ENCODE measurements around the gene BABAM2. TPM values are rescaled to one million over a fixed set of nuclear protein-coding genes. Genes with fewer than 3 reads are reported as not detected.

Gene BABAM2
- total RNA-seq, 2 experiments from 2014 or later: 66.8 to 68.4 TPM

DNA sequence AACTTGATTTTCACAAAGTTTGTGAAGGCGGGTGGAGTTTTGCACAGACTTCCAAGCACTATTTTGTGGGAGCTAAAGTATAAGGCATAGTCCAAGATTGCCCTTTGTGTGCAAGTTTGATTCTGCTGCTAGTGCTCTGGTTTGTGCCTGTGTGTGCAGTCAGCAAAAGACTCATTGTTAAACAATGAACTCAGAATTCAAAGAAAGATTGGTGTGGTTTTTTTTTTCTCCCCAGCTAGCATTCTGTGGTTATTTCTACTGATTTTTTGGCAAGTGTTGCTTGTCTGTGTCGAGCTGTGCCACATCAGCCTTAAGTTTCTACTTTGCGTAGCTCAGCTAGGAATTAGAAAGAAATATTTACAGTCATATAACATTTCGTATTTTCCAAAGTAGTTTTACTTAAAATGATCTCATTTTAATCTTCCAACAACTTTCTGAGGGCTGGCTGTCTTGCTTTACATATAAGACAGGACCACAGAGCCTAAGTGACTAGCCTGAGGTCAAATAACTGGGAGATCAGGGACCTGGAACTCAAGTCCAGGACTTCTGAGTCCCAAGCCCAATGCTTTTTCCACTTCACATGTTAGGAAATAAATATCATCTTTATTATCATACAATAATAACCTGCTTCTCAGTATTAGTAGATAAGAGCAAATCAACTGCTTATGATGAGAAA, 69.8 kb downstream of the BABAM2 start:
- H3K4me3 Mint-ChIP-seq: peak overlapping the region; percentile 18
- peak overlapping the region; percentile 80 for H3K27ac Mint-ChIP-seq
- DNase-seq (peak; percentile 23), ATAC-seq (peak; percentile 80)
- CTCF ChIA-PET: interaction anchor here (0.9 kb wide), 1 partner anchor 11 kb away, joined by 3 read pairs; no protein-coding TSS in a partner anchor
- H3K9me3 Mint-ChIP-seq: no peaks in the 10 kb centered on the region
- H3K27me3 Mint-ChIP-seq: no peaks in the 10 kb centered on the region
- intact Hi-C loops (cut with micrococcal nuclease): no loop called here
- H3K4me1 Mint-ChIP-seq (ENCODE audit: low read depth): peaks cover 75% of the 10 kb centered on the region
- H3K36me3 Mint-ChIP-seq (ENCODE audit: low read depth): peaks cover 27% of the 10 kb centered on the region
- POLR2A ChIA-PET: no interaction called here
- TF ChIP-seq, protein P1, sequence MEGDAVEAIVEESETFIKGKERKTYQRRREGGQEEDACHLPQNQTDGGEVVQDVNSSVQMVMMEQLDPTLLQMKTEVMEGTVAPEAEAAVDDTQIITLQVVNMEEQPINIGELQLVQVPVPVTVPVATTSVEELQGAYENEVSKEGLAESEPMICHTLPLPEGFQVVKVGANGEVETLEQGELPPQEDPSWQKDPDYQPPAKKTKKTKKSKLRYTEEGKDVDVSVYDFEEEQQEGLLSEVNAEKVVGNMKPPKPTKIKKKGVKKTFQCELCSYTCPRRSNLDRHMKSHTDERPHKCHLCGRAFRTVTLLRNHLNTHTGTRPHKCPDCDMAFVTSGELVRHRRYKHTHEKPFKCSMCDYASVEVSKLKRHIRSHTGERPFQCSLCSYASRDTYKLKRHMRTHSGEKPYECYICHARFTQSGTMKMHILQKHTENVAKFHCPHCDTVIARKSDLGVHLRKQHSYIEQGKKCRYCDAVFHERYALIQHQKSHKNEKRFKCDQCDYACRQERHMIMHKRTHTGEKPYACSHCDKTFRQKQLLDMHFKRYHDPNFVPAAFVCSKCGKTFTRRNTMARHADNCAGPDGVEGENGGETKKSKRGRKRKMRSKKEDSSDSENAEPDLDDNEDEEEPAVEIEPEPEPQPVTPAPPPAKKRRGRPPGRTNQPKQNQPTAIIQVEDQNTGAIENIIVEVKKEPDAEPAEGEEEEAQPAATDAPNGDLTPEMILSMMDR (IDR thresholded peaks at IDR 0.05): no peak

DNA sequence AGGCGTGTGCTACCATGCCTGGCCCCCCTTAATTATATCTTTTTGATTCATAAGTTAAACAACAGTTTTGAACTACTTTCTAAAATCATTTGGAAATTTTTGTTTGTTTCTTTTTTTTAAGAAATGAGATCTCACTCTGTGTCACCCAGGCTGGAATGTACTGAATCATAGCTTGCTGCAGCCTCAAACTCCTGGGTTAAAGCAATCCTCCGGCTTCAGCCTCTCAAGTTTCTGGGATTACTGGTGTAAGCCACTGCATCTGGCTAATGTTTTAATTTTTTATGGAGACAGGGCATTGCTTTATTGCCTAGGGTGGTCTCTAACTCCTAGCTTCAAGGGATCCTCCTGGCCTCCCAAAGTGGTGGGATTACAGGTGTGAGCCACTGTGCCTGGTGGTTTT, 71.5 kb downstream of the BABAM2 start:
- no peak for DNase-seq
- Mint-ChIP-seq H3K27me3 (no peaks in the 10 kb centered on the region), H3K27ac (peak overlapping the region; percentile 21), H3K9me3 (no peaks in the 10 kb centered on the region), H3K36me3 (ENCODE audit: low read depth) (peaks cover 33% of the 10 kb centered on the region), H3K4me3 (no peak overlapping the region), H3K4me1 (ENCODE audit: low read depth) (peaks cover 78% of the 10 kb centered on the region)
- ATAC-seq: no peak
- POLR2A ChIA-PET: interaction anchor here (1.0 to 1.4 kb wide), 3 partner anchors 9 to 59 kb away, joined by 3 to 5 read pairs (median 3); no protein-coding TSS in a partner anchor
- CTCF ChIA-PET: no interaction called here
- TF ChIP-seq, protein P1 (IDR thresholded peaks at IDR 0.05): no peak
- intact Hi-C loops (cut with micrococcal nuclease): no loop called here

DNA sequence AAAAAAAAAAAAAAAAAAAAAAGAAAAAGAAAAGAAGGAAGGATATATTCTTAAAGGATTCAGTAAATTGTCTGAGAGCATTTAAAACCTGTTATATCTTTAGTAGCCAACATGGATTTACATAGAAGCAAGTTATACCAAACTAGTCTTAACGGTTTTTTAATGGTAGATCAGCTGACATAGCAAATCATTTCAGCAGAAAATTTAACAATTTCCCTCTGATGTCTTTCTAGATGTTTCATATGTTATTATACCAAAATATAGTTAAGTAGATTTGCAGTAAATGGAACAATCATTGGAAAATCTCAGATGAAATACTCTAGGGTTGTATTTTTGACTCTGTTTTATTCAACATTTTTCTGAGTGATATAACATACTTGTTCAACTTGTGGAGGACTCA, 72.9 kb downstream of the BABAM2 start:
- Mint-ChIP-seq H3K27ac (no peak overlapping the region), H3K4me3 (no peak overlapping the region), H3K27me3 (no peaks in the 10 kb centered on the region), H3K9me3 (peaks cover 11% of the 10 kb centered on the region), H3K4me1 (ENCODE audit: low read depth) (peaks cover 73% of the 10 kb centered on the region), H3K36me3 (ENCODE audit: low read depth) (peaks cover 36% of the 10 kb centered on the region)
- DNase-seq: no peak
- ChIA-PET POLR2A (interaction anchor here (1.0 kb wide), 1 partner anchor 8 kb away, joined by 5 read pairs; no protein-coding TSS in a partner anchor), CTCF (no interaction called here)
- TF ChIP-seq, protein P1 (IDR thresholded peaks at IDR 0.05): no peak
- intact Hi-C loops (cut with micrococcal nuclease): no loop called here
- ATAC-seq: no peak

DNA sequence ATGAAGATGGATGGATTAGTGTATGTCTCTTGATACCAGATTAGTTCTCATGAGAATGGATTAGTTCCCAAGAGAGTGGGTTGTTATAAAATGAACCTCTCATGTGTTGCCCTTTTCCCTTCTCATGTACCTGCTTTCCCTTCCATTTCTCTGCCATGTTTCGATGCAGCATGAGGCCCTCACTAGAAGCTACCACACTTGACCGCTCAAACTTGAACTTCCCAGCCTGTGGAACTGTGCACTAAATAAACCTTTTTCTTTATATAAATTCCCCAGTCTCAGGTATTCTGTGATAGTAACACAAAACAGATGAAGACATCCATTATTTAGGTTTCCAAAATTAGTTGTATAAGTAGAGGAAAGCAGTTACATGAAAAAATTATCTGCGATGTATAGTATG, 73.5 kb downstream of the BABAM2 start:
- CTCF ChIA-PET: no interaction called here

DNA sequence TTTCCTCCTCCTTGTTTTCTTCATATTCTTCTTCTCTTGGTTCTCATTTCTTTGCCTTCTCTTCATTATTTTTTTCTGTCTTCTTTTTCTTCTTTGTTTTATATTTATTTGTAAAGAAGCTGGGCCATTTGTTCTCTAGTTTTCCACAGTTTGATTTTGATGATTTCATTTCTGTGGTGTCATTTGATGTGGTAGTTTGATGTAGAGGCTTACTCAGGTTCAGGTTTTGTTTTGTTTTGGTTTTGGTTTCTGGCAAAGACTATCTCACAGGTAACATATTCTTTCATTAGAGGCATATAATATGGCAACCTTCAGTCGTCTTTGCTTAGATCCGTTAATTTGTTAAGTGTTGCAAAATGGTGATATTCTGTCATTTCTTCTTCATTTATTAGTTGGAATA, 75.3 kb downstream of the BABAM2 start:
- Mint-ChIP-seq H3K4me3 (peak overlapping the region; percentile 45), H3K9me3 (peaks cover 22% of the 10 kb centered on the region), H3K27me3 (no peaks in the 10 kb centered on the region), H3K36me3 (ENCODE audit: low read depth) (peaks cover 47% of the 10 kb centered on the region), H3K27ac (peak overlapping the region; percentile 90), H3K4me1 (ENCODE audit: low read depth) (peaks cover 63% of the 10 kb centered on the region)
- intact Hi-C loops (cut with micrococcal nuclease): no loop called here
- ChIA-PET CTCF (no interaction called here), POLR2A (interaction anchor here (0.5 to 0.6 kb wide), 2 partner anchors 214 to 538 kb away, joined by 4 read pairs; no protein-coding TSS in a partner anchor)
- no peak for DNase-seq
- TF ChIP-seq, protein P1 (IDR thresholded peaks at IDR 0.05): no peak
- peak; percentile 93 for ATAC-seq

More for the DNA sequence above, 73.5 kb downstream of the BABAM2 start:
- Mint-ChIP-seq H3K36me3 (ENCODE audit: low read depth) (peaks cover 39% of the 10 kb centered on the region), H3K4me3 (no peak overlapping the region), H3K27me3 (no peaks in the 10 kb centered on the region), H3K4me1 (ENCODE audit: low read depth) (peaks cover 71% of the 10 kb centered on the region), H3K9me3 (peaks cover 16% of the 10 kb centered on the region), H3K27ac (no peak overlapping the region)
- ATAC-seq: no peak
- TF ChIP-seq, protein P1 (IDR thresholded peaks at IDR 0.05): no peak
- no peak for DNase-seq
- POLR2A ChIA-PET: interaction anchor here (1.0 to 1.2 kb wide), 2 partner anchors 9 to 62 kb away, joined by 3 to 5 read pairs; no protein-coding TSS in a partner anchor
- intact Hi-C loops (cut with micrococcal nuclease): no loop called here
